ENCODE data around the gene ARHGEF17. TPM values are rescaled to one million over a fixed set of nuclear protein-coding genes. Genes with fewer than 3 reads are reported as not detected.

The ARHGEF17 gene
- total RNA-seq, 1 donor from 2014 or later: 19.9 TPM

- Mint-ChIP-seq H3K4me1 (peaks cover 77% of the 10 kb centered on the region), H3K36me3 (peaks cover 13% of the 10 kb centered on the region), H3K9me3 (no peaks in the 10 kb centered on the region), H3K27ac (no peak overlapping the region), H3K27me3 (ENCODE audit: insufficient read depth, low read depth) (peaks cover 4% of the 10 kb centered on the region), H3K4me3 (no peak overlapping the region)
- H3K4me2 ChIP-seq: no peak overlapping the region
- H3K27me3 ChIP-seq: no peaks in the 10 kb centered on the region
- H3K4me3 ChIP-seq: no peak overlapping the region
- peaks cover 84% of the 10 kb centered on the region for H3K79me2 ChIP-seq (ENCODE audit: low read depth)
- peaks cover 5% of the 10 kb centered on the region for H3F3A ChIP-seq (ENCODE audit: low read depth)
- peaks cover 58% of the 10 kb centered on the region for H3K4me1 ChIP-seq
- H3K36me3 ChIP-seq: no peaks in the 10 kb centered on the region
- peaks cover 89% of the 10 kb centered on the region for H4K20me1 ChIP-seq (ENCODE audit: low read depth)
- no peak overlapping the region for H3K27ac ChIP-seq
- no peak for DNase-seq (ENCODE audit: low spot score)
- no peak overlapping the region for H2AFZ ChIP-seq (replicated peaks)
- H3K9me3 ChIP-seq (ENCODE audit: low read depth): no peaks in the 10 kb centered on the region
- no peak overlapping the region for H3K9ac ChIP-seq
- no peak for TF ChIP-seq CTCF (IDR thresholded peaks at IDR 0.05)
- no peak for TF ChIP-seq EZH2 (IDR thresholded peaks at IDR 0.05)
- TF ChIP-seq EZH2phosphoT487 (IDR thresholded peaks at IDR 0.05): no peak
Observed at GRCh38 chr11:73317803-73318202, 9.7 kb downstream of the ARHGEF17 start.

DNA sequence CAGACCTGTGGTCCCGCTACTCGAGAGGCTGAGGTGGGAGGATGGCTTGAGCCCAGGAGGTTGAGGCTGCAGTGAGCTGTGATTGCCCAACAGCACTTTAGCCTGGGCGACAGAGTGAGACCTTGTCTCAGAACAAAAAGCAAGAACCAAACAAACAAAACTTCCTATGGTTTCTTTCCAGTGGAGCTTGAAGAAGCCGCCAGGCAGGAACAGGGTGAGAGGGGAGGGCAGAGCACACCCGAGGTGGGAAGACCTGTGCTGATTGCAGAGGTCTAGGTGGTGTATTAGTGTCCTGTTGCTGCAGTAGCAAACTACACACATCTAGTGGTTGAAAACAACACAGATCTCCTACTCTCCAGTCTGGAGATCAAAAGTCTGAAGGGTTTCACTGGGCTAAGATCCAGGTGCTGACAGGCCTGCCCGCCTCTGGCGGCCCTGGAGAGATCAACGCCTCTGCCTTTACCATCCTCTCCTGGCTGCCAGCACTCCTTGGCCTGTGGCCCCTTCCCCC lies 10.5 kb downstream of the ARHGEF17 start:
- Histone ChIP-seq H3K9ac (no peak overlapping the region), H3F3A (ENCODE audit: low read depth) (peaks cover 9% of the 10 kb centered on the region), H3K27ac (no peak overlapping the region), H3K4me1 (peaks cover 58% of the 10 kb centered on the region), H3K79me2 (ENCODE audit: low read depth) (peaks cover 83% of the 10 kb centered on the region), H3K9me3 (ENCODE audit: low read depth) (no peaks in the 10 kb centered on the region), H3K27me3 (no peaks in the 10 kb centered on the region), H3K4me3 (no peak overlapping the region), H3K36me3 (no peaks in the 10 kb centered on the region), H2AFZ (replicated peaks) (no peak overlapping the region), H3K4me2 (no peak overlapping the region), H4K20me1 (ENCODE audit: low read depth) (peaks cover 89% of the 10 kb centered on the region)
- H3K27me3 Mint-ChIP-seq (ENCODE audit: insufficient read depth, low read depth): peaks cover 4% of the 10 kb centered on the region
- peaks cover 76% of the 10 kb centered on the region for H3K4me1 Mint-ChIP-seq
- peaks cover 13% of the 10 kb centered on the region for H3K36me3 Mint-ChIP-seq
- H3K4me3 Mint-ChIP-seq: no peak overlapping the region
- H3K9me3 Mint-ChIP-seq: no peaks in the 10 kb centered on the region
- H3K27ac Mint-ChIP-seq: no peak overlapping the region
- TF ChIP-seq EZH2phosphoT487 (IDR thresholded peaks at IDR 0.05): no peak
- no peak for TF ChIP-seq EZH2 (IDR thresholded peaks at IDR 0.05)
- no peak for TF ChIP-seq CTCF (IDR thresholded peaks at IDR 0.05)
- no peak for DNase-seq (ENCODE audit: low spot score)

GRCh38 chr11:73320763-73321603 lies 12.9 kb downstream of the ARHGEF17 start:
- H3K79me2 ChIP-seq (ENCODE audit: low read depth): peaks cover 74% of the 10 kb centered on the region
- no peaks in the 10 kb centered on the region for H3K27me3 ChIP-seq
- no peak for DNase-seq (ENCODE audit: low spot score)
- peaks cover 9% of the 10 kb centered on the region for H3F3A ChIP-seq (ENCODE audit: low read depth)
- no peak overlapping the region for H3K9ac ChIP-seq
- no peak overlapping the region for H3K4me2 ChIP-seq
- no peaks in the 10 kb centered on the region for H3K9me3 Mint-ChIP-seq
- no peak for TF ChIP-seq EZH2 (IDR thresholded peaks at IDR 0.05)
- no peak for TF ChIP-seq CTCF (IDR thresholded peaks at IDR 0.05)
- TF ChIP-seq EZH2phosphoT487 (IDR thresholded peaks at IDR 0.05): no peak
- H3K27me3 Mint-ChIP-seq (ENCODE audit: insufficient read depth, low read depth): peaks cover 9% of the 10 kb centered on the region
- H3K4me3 Mint-ChIP-seq: no peak overlapping the region
- H4K20me1 ChIP-seq (ENCODE audit: low read depth): peaks cover 77% of the 10 kb centered on the region
- H3K36me3 ChIP-seq: no peaks in the 10 kb centered on the region
- no peaks in the 10 kb centered on the region for H3K9me3 ChIP-seq (ENCODE audit: low read depth)
- peaks cover 53% of the 10 kb centered on the region for H3K4me1 ChIP-seq
- H2AFZ ChIP-seq (replicated peaks): no peak overlapping the region
- H3K27ac Mint-ChIP-seq: no peak overlapping the region
- H3K36me3 Mint-ChIP-seq: peaks cover 19% of the 10 kb centered on the region
- H3K4me3 ChIP-seq: no peak overlapping the region
- H3K27ac ChIP-seq: no peak overlapping the region
- H3K4me1 Mint-ChIP-seq: peaks cover 76% of the 10 kb centered on the region

All from neural progenitor cell (in vitro differentiated cells).